Right kidney (tissue), 1 donor: ENCODE measurements around the gene TTC32.

Source experiments
- DNase-seq: peaks from one replicate; pipeline ENCODE4 v3.0.0-alpha.2; 2016

The TTC32 gene

GRCh38 chr2:19850056-19851050, 51.4 kb downstream of the TTC32 start:
- no peak for DNase-seq

- DNase-seq, result no peak
These were observed 52.8 kb downstream of the TTC32 start for GRCh38 chr2:19848952-19849351.

GRCh38 chr2:19848029-19848750, 53.6 kb downstream of the TTC32 start:
- DNase-seq, result no peak

- no peak for DNase-seq
These were observed 54.3 kb downstream of the TTC32 start for GRCh38 chr2:19847486-19847885.
